ENCODE data around the gene FGF12.

GRCh38 chr3:192364316-192364715, 363.0 kb downstream of the FGF12 start:
- TF ChIP-seq CTCF (IDR thresholded peaks at IDR 0.05; ENCODE audit: low read depth, low read length) (no peak), EZH2phosphoT487 (IDR thresholded peaks at IDR 0.05; ENCODE audit: low read depth) (no peak)

Measured in OCI-LY3 (cell line).